Frontal cortex (tissue), 4 donors: ENCODE data around the gene ASB16. TPM values are rescaled to one million over a fixed set of nuclear protein-coding genes. Genes with fewer than 3 reads are reported as not detected.

Experiments
- DNase-seq, 2 donors: peaks; one replicate each; pipeline ENCODE4 v3.0.0; 2012; ENCODE audit warnings: low spot score in 2 of 2
- FAIRE-seq: peaks from 2 replicates; lab custom pipeline; 2012; peaks lifted over from hg19 to GRCh38; lab: Jason Lieb, UNC
- total RNA-seq: library from RNA; depleted of rRNA; stranded (reverse); fragments of >200 nt; gene quantifications from one replicate; pipeline ENCODE4 v1.2.3, GENCODE V29; 2014
- donor health status: control.
- donor health status: control.
- donor health status: control.

ASB16 gene
- total RNA-seq, 1 donor from 2014 or later: not detected

DNA sequence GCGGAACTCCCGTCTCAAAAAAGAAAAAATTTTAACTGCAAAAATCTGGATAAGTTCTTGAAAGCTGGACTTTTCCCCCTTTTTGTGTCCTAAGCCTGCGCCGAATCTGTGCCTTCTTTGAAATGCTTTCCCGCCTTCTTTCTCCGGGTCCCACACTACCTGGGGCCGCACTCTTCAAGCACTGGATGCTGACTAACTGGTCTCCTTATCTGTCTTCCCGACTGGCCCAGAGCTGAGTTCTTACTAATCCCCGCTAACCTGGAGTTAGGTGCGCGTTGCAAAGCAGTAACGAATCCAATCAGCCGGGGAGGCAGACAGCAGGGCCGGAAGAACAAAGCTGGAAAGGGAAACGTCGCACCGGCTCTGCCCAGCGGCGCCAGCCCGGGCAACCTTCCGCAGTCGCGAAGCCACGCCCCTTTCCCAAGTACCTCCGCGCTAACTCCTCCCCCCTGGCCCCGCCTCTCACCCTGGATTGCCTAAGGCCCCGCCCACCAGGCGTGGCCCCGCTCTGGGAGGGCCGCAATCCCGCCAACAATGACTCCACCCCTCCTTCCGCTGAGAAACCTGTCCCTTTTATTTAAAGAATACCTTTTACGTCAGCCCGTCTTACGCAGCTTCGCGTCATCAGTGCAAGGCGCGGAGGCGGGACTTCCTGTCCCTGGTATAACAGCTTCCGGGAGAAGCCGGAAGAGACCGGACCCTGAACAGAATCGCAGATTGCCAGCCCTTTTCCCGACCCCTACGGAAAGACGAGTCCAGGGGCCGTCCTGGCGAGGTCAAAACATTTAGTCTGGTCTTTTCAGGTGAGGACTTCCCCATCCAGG lies 16.0 kb downstream of the ASB16 start, which contains the start of gene TMUB2:
Gene TMUB2, plus strand, starts transcription at position 666 of the 824 bp plus-strand sequence. CDS start 737 bp downstream, outside the sequence.
- peak; percentile 99 for FAIRE-seq
- peak; percentile 100 for DNase-seq

GRCh38 chr17:44187131-44187899 lies 16.8 kb downstream of the ASB16 start:
- FAIRE-seq (no peak), DNase-seq (no peak)

- no peak for FAIRE-seq
- DNase-seq: no peak
Measured at GRCh38 chr17:44188576-44189403, 18.3 kb downstream of the ASB16 start.

DNA sequence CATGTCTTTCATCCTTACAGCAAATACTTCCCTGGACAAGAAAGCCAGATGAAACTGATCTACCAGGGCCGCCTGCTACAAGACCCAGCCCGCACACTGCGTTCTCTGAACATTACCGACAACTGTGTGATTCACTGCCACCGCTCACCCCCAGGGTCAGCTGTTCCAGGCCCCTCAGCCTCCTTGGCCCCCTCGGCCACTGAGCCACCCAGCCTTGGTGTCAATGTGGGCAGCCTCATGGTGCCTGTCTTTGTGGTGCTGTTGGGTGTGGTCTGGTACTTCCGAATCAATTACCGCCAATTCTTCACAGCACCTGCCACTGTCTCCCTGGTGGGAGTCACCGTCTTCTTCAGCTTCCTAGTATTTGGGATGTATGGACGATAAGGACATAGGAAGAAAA lies 20.0 kb downstream of the ASB16 start:
- DNase-seq (no peak), FAIRE-seq (no peak)

DNA sequence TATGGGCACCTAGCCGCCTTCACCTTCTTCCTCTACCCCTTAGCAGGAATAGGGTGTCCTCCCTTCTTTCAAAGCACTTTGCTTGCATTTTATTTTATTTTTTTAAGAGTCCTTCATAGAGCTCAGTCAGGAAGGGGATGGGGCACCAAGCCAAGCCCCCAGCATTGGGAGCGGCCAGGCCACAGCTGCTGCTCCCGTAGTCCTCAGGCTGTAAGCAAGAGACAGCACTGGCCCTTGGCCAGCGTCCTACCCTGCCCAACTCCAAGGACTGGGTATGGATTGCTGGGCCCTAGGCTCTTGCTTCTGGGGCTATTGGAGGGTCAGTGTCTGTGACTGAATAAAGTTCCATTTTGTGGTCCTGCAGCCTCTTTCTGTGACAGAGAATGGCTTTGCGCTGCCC lies 20.9 kb downstream of the ASB16 start:
- DNase-seq (no peak), FAIRE-seq (no peak)

GRCh38 chr17:44191941-44192496 lies 21.5 kb downstream of the ASB16 start:
- DNase-seq: no peak
- FAIRE-seq: no peak

DNA sequence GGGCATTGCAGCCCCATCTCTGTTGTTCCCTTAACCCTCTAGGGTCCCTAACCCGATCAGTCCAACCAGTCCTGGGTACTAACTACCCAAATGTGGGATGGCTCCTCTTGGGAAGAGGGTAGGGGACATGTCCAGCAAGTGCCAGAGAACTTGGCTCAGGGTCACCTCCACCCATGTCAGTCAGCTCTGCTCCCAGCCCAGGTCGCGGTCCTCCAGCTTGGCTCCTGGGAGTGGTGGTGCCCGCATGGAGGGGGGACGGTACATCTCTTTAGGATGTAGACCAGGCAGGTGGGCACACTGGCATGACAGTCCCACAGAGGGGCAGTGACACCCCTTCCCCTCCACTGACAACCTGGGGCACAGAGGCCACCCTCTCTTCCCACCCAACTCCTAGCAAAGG lies 22.2 kb downstream of the ASB16 start:
- DNase-seq (no peak), FAIRE-seq (no peak)

GRCh38 chr17:44193326-44194084 lies 23.0 kb downstream of the ASB16 start:
- FAIRE-seq: no peak
- DNase-seq: no peak

DNA sequence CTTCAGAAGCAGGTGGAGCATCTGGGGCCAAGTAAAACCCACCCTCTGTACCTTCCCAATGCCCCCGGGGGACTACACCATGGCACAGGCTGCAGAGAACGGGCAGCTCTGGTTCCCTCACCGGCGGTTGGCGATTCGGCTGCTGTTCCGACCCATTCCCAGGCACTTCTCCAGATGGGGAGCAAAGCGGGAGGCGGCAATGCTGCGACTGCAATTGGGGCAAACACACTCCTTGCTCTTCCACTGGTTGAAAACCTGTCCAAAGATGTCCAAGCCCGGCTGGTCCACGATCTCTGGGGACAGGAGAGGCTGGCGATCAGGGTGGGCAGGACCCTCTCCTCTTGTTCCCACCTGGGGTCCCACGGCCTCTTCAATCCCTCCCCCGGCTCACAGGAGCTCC lies 26.6 kb downstream of the ASB16 start:
- FAIRE-seq: no peak
- no peak for DNase-seq

DNA sequence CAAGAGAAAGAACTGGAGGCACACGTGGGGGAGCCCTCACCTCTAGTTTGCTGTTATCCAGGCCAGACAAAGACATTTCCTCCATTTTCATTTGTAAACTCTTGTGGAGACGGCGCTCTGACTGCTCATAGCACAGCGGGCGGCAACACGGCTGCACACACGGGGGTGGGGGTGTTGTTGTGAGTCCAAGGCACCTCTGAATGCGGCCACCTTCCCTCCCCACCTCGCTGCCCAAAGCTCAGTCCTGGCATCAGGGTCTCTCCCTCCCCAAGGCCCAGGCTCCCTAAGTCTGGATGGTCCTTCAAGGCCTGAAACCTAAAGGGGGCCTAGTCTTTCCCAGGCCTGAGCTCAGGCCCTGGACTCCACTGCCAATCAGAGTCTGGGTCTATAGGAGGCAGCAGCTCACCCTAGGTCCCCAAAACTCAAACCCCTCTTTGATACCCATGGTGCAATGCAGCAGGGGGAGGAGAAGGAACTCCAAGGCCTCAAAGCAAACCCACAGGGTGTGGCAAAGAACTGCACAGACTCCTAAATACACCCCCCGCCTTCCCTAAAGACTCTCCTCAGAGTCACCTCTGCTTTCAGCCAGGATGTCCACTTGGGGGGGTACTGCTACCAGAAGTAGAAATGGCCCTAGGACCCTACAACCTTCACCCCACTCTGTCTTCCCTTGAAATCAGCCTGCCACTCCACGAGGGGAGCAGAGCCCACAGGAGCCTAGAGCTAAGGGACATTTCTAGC lies 27.6 kb downstream of the ASB16 start:
- FAIRE-seq: no peak

DNA sequence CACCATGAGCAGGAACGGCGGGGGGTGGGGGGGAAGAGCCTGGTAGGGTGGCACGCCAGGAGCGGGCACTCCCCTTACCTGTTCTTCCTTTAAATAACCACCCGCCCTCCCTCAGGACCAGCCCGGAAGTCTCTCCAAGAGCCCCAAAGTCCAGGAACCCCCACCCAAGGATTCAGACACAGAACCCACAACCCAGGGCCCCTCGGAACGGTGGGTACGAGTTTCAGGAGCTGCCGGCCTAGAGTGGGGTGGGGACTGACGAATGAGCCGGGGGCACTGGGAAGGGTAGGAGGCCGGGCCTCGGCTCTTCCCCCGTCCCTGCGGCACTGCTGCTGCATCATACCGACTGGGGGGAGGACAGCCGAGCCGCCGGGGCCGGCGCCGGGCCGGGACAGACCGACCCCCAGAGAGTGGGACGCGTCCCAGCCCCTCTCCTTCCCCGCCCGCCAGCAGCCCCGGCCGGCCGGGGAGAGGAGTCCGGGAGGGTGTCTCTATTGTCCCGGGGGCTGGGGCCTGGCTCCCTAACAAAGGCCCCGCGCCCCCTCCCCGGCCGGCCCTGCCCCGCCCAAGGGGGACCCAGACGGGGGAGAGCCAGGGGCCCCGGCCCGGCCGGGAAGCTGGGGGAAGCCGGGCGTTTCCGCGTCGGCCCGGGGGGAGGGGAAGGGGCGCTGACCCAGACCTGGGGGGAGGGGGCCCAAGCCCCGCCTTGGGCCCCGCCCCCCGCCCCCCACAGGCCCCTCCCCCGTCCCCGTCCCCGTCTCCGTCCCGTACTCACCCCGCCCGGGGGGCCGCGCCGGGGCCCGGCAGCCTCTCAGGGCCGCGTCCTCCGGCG lies 28.4 kb downstream of the ASB16 start:
- DNase-seq: peak; percentile 88
- no peak for FAIRE-seq

More for the DNA sequence above, 27.6 kb downstream of the ASB16 start:
- no peak for DNase-seq

DNA sequence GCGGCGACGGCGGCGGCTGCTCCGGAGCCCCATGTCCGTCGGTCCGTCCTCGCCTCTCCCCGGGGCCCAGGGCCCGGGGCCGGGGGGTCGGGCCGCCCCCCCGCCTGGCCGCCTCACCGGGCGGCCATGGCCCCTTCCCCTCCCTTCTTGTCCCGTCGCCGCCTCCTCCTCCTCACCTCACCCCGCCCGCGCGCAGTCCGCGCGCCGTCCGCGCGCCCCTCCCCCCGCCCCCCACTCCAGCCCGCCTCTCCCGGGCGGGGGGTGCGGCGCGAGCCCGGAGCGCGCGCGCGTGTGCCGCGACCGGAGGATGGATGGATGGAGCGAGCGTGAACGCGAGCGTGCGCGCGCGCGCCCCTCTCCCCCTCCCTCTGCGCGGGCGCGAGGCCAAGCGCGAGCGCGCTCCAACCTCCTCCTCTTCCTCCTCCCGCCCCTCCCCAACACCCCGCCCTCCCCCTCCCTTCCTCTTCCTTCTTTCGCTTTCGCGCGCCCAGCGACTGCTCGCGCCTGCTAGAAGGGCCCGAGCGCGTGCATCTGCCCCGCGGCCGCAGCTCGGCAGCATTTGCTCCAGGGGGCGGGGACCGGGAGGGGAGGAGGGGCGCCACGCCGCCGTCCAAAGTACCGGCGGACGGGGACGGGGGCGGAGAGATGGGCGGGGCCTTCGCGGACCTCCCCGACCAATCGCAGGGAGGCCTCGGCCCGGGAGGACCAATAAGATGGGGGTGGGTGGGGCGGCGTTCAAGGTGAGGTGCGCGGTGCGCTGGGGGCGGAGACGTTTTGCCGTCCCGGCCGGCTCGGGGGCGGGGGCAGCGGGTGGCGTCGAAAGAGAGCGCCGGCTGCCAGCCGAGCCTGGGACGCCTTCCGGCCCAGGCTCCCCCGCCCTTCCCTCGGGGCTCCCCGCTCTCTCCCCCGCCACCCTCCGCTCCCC lies 29.3 kb downstream of the ASB16 start, which contains the start of gene ATXN7L3:
Gene ATXN7L3, minus strand, starts transcription at position 332 of the 925 bp plus-strand sequence. CDS start 1,814 bp downstream, outside the sequence.
- FAIRE-seq: no peak
- DNase-seq: peak; percentile 99

- no peak for FAIRE-seq
- DNase-seq: no peak
Measured at GRCh38 chr17:44200478-44201155, 30.1 kb downstream of the ASB16 start.

- FAIRE-seq: no peak
- no peak for DNase-seq
Measured at GRCh38 chr17:44202756-44203155, 32.3 kb downstream of the ASB16 start.

DNA sequence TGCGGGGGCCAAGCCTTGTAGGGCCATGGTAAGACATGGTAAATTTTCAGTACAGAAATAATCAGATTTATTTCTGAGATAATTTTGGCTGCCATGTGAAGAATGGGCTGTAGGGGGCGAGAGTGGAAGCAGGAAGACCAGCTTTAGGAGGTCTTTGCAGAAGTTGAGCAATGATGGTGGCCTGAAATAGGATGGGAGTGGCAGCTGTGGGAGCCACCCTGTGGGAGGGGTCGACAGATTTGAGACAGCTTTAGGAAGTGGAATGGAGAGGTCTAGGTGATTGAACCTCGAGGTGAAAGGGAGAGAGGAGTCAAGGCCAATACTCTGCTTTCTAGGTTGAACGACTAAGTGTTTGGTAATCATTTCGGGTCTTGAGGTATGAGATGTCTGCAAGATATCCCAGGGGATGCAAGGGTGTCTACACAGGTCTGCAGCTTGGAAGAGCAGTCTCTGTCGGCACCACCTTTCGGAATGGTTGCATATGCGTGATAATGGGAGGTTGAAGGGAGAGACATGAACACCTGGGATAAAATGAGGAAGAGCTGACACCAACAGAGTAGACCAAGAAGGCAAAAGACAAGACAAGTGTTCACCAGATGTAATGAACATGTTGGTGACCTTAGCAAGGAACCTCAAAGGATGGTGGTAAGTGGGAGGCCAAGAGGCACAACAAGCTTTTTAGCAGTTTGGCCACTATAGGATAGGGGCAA lies 33.4 kb downstream of the ASB16 start:
- FAIRE-seq (no peak), DNase-seq (peak in 1 of 2 donors; percentile 57)
